ENCODE results near the gene SPATA20.

Gene SPATA20

GRCh38 chr17:50519141-50519834 is 27.7 kb upstream of the SPATA20 start:
- DNase-seq (ENCODE audit: low read depth in 2 of 2, low spot score in 1 of 2), result no peak

DNA sequence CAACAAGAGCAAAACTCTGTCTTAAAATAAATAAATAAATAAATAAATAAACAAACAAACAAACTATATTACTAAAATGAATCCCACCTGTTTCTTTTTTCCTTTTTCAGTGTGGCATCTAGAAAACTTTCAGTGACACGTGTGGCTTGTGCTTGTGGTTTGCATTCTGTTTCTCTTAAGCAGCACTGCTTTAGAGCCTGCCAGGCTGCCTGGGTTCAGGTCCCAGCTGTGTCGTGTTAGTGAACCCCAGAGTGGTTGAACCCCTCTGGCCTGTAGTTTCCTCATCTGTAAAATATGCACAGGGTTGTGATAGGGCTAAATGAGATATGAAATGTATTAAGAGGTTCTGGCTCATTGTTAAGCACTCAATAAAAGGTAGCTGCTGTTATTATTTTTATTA is 26.5 kb upstream of the SPATA20 start:
- DNase-seq (ENCODE audit: low read depth in 2 of 2, low spot score in 1 of 2), result no peak

- DNase-seq (ENCODE audit: low read depth in 2 of 2, low spot score in 1 of 2), result no peak
These were observed 25.5 kb upstream of the SPATA20 start for GRCh38 chr17:50521514-50521913.

- DNase-seq (ENCODE audit: low read depth in 2 of 2, low spot score in 1 of 2), result no peak
These were observed 24.2 kb upstream of the SPATA20 start for GRCh38 chr17:50522766-50523165.

DNA sequence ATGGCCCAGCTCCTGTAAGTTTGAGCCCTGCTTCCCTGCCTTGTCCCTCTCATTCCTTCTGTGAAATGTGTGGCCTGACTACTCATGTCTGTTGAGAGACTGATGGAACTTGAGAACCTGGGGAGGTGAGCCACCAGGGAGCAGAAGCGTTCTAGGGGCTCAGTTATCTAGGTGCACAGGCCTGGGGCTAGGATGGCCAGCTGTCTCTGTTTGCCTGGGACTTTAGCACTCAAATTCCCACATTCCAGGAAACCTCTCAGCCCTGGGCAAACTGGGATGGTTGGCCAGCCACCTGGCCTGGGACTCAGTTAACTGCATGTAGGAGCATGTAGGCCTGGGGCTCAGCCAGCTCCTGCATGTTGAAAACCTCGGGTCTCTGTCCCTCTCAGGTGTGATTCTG is 23.8 kb upstream of the SPATA20 start:
- DNase-seq (ENCODE audit: low read depth in 2 of 2, low spot score in 1 of 2), result no peak

GRCh38 chr17:50524838-50525237 is 22.1 kb upstream of the SPATA20 start:
- no peak for DNase-seq (ENCODE audit: low read depth in 2 of 2, low spot score in 1 of 2)

DNA sequence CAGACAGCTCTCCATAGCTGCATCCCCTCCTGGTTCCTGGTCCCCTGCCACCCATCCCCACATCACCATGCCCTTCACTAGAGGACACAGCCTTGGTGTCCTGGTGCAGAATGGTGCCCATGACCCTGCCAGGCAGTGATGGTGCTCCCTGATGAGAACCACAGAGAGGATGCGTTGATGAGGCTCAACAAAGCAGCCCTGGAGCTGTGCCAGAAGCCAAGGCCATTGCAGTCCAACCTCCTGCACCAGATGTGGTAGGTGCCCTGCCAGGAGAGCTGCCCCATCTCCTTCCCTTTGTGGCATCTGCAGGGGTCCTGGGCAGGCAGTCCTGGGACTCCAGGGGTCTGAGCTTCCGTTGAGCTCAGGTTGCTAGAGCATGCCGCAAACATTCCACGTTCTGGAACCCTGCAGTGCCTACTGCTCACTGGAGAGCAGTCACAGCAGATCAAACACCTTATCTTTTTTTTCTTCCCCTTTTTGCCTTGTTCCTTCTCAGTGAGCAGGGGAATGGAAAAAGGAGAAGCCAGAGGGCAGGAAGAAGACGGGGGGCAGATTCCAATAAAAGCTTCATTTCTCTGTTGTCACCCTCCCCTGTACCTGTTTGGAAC is 19.7 kb upstream of the SPATA20 start:
- DNase-seq (ENCODE audit: low read depth in 2 of 2, low spot score in 1 of 2), result no peak

GRCh38 chr17:50527949-50528474 is 19.0 kb upstream of the SPATA20 start:
- DNase-seq (ENCODE audit: low read depth in 2 of 2, low spot score in 1 of 2), result no peak

GRCh38 chr17:50529849-50530248 is 17.1 kb upstream of the SPATA20 start:
- no peak for DNase-seq (ENCODE audit: low read depth in 2 of 2, low spot score in 1 of 2)

GRCh38 chr17:50531428-50532025 is 15.4 kb upstream of the SPATA20 start:
- DNase-seq (ENCODE audit: low read depth in 2 of 2, low spot score in 1 of 2), result no peak

DNA sequence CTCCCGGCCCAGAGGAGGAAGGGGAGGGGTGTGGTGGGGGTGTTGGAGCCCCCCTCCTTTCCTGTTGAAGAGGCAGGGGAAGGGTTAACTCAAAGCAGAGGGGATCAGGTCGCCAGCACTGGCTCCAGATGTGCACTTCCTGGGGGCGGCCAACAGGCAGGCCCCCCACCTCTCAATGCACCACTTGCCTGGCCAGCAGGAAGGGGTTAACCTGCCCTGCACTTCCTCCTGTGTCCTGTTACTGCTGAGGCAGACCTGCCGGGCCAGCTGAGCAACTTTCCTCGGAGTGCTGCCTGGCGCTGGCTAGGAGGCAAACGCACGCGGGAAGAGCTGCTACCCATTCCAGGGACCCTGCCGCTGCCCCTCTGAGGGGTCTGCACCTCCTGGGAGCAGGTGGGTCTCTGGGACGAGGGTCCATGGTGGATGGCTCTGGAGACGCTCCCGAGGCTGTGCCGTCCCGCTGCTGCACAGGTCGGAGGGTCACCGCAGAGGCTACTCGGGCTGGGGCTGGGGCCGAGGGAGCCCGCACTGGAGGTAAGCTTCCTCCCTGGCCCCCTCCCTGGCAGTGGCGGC is 14.4 kb upstream of the SPATA20 start, which contains the start of gene EPN3:
TSS of gene EPN3 (plus strand) at position 284 of the 573 bp plus-strand sequence. CDS start 3,822 bp downstream, outside the sequence.
- no peak for DNase-seq (ENCODE audit: low read depth in 2 of 2, low spot score in 1 of 2)

- DNase-seq (ENCODE audit: low read depth in 2 of 2, low spot score in 1 of 2), result no peak
These were observed 13.8 kb upstream of the SPATA20 start for GRCh38 chr17:50533185-50533584.

GRCh38 chr17:50533720-50534148 is 13.2 kb upstream of the SPATA20 start:
- no peak for DNase-seq (ENCODE audit: low read depth in 2 of 2, low spot score in 1 of 2)

DNA sequence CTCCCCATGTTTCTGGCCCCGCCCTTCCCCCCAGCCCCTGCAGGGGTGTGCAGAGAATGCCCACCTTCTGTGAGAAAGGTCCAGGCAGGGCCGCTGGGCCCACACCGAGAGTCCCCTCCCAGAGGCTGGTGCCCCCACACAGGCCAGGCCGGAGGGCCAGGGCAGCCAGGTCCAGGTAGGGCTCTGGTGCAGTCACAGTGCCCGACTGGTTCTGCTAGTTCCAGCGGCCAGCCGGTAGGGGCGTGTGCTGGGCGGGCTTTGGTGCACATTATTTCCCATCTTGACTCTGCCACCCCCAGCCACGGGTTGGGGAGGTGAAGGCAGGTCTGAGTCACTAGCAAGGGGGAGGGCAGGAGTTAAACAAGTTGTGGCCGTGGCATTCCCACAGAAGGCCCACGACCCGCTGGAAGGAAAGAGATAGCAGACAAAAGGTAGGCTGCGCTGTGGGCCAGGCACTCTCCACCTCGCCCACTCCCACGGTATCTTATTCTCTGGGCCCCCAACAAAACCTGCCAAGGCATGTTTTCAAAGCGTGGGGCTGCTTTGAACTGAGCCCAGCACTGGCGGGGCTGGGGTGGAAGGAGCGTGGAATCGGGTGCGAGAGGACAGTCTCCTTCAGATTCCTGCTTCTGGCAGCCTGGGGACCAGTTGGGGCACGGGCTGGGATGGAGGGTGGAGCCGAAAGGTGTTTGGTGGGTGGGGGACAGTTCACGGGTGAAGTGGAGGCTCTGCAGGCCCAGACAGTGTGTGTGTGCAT is 12.6 kb upstream of the SPATA20 start:
- DNase-seq (ENCODE audit: low read depth in 2 of 2, low spot score in 1 of 2), result no peak

GRCh38 chr17:50534979-50535326 is 12.0 kb upstream of the SPATA20 start:
- no peak for DNase-seq (ENCODE audit: low read depth in 2 of 2, low spot score in 1 of 2)

GRCh38 chr17:50535407-50535806 is 11.6 kb upstream of the SPATA20 start:
- no peak for DNase-seq (ENCODE audit: low read depth in 2 of 2, low spot score in 1 of 2)

DNA sequence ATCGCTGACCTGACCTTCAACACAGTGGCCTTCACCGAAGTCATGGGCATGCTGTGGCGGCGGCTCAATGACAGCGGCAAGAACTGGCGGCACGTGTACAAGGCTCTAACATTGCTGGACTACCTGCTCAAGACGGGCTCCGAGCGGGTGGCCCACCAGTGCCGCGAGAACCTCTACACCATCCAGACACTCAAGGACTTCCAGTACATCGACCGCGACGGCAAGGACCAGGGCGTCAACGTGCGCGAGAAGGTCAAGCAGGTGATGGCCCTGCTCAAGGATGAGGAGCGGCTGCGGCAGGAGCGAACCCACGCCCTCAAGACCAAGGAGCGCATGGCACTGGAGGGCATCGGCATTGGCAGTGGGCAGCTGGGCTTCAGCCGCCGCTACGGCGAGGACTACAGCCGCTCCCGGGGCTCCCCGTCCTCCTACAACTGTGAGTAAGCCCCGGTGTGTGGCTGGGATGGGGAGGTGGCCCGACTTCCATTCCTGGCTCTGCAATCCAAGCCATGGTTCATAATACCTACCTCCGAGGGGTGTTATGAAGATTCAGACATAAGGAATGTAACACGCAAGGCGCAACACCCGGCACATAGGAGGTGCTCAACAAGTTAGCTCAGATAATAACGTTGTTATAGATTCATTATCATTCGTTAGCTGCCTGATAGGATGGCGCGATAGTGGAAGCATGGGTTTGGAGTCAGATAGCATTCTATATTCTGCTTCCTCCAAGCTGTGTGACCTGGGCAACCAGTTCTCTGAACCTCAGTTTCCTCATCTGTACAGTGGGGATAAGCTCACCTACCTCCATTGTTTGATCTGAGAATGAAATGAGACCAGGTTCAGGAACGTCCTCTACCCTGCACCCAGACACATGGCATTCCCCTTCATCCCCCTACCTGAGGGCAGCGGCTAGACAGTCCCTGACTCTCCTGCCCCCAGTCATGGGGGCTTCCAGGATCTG is 10.0 kb upstream of the SPATA20 start:
- no peak for DNase-seq (ENCODE audit: low read depth in 2 of 2, low spot score in 1 of 2)

DNA sequence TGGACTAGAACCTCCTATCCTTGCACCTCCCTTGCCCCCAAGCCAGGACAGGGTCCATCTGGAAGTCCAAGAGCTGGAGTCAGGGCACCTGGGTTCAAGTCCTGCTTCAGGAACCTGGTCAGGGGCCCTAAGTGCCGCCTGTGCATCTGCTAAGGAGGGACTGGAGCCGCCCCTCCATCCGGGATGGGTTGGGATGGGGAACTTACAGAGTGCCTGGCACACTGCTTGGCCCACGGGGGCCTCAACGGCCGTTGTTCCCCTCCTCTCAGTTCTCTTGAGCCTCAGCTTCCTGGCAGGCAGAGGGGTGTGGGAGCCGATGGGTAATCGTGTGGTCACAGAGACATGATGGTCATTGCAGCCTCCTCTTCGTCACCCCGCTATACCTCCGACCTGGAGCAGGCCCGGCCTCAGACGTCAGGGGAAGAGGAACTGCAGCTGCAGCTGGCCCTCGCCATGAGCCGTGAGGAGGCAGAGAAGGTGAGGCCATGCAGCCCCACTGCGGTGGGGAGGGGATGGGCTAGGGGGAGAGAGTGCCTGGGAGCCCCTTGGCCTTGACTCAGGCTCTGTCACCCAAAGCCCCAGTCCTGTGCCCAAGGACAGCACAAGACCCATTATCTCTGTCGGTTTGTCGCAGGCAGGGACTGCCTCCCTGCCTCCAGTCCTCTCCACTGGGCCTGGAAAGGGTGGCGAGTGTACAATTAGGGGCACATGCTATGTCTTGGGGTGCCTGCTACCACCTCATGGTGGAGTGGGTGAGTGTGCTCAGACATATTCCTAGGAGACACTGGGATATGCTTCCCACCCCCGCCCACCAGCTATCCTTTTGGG is 9.0 kb upstream of the SPATA20 start:
- DNase-seq (ENCODE audit: low read depth in 2 of 2, low spot score in 1 of 2), result no peak
